HepG2 (cell line): ENCODE data around the gene PKN2. TPM values are rescaled to one million over a fixed set of nuclear protein-coding genes. Genes with fewer than 3 reads are reported as not detected.
A peak's percentile ranks its signal among the peaks of the same experiment; 100 is the strongest.

Experiments used
- ATAC-seq: fragments of 200-7000 bp; cut with Tn5 transposase; 3 replicates; pipeline ENCODE4 v1.9.1; 2020; ENCODE audit warnings: mild to moderate bottlenecking, moderate library complexity
- BruUV-seq: library from RNA; stranded (reverse); fragments of 400-500 nt; replicated peaks from 2 replicates; lab custom pipeline; 2021; lab: Mats Ljungman, UMichigan
- CTCF ChIA-PET: fragments of 300-600 bp; formaldehyde crosslinking; extraction: SDS; loops from one replicate; lab custom pipeline; 2021; ENCODE audit warnings: low total read pairs, inconsistent platforms, low intra/inter-chr PET ratio; lab: Yijun Ruan, JAX
- POLR2A ChIA-PET: fragments of 350-600 bp; sonication (Branson Sonifier 250); formaldehyde crosslinking; loops from one replicate; lab custom pipeline; 2020; ENCODE audit warnings: antibody characterized with exemption, inconsistent platforms; lab: Yijun Ruan, JAX
- DNase-seq: peaks from one replicate; pipeline ENCODE4 v3.0.0-alpha.2; 2015; ENCODE audit warnings: low spot score
- FAIRE-seq: peaks from 3 replicates; lab custom pipeline; 2011; peaks lifted over from hg19 to GRCh38; lab: Jason Lieb, UNC
- H2AFZ ChIP-seq: one replicate; pipeline ENCODE4 v1.6.1; 2011; ENCODE audit warnings: low read length, inconsistent platforms
- H3K27ac ChIP-seq: fragments of 300-600 bp; 3 replicates; pipeline ENCODE4 v1.8.0; 2011; ENCODE audit warnings: mixed run types, mild to moderate bottlenecking, mixed read lengths, low read length, inconsistent platforms; ENCODE audit not compliant: insufficient read depth; ENCODE audit errors: extremely low read length
- H3K27me3 ChIP-seq, 2 experiments: fragments of 200-600 bp in 1 of 2; 2 replicates in 1 of 2; 3 replicates in 1 of 2; pipeline versions ENCODE4 v1.6.0 to v1.8.0; 2011; ENCODE audit warnings: low read length in 2 of 2, mild to moderate bottlenecking in 2 of 2, moderate library complexity in 2 of 2, inconsistent platforms in 1 of 2; ENCODE audit not compliant: insufficient read depth in 2 of 2, control insufficient read depth in 1 of 2
- H3K36me3 ChIP-seq, 2 experiments: fragments of 200-600 bp in 1 of 2; replicated peaks in 1 of 2; 2 replicates in 1 of 2; 3 replicates in 1 of 2; pipeline versions ENCODE4 v1.5.1 to v1.8.0; 2011; ENCODE audit warnings: low read length in 2 of 2, inconsistent platforms in 1 of 2; ENCODE audit not compliant: insufficient read depth in 2 of 2, control insufficient read depth in 1 of 2
- H3K4me1 ChIP-seq: 2 replicates; pipeline ENCODE4 v1.5.1; 2012; ENCODE audit warnings: low read length, inconsistent platforms; ENCODE audit not compliant: insufficient read depth
- H3K4me2 ChIP-seq: 2 replicates; pipeline ENCODE4 v1.6.0; 2011; ENCODE audit warnings: low read depth, low read length, inconsistent platforms
- H3K4me3 ChIP-seq, 3 experiments: fragments of 200-600 bp in 1 of 3; sonication (generic), shearing (Covaris generic) in 1 of 3; replicated peaks in 1 of 3; 2 replicates each; pipeline ENCODE4 v1.5.1; 2011 to 2016; ENCODE audit warnings: low read length in 3 of 3, inconsistent platforms in 2 of 3, low read depth in 2 of 3, mild to moderate bottlenecking in 2 of 3, control low read depth in 1 of 3, mixed read lengths in 1 of 3; ENCODE audit not compliant: insufficient read depth in 1 of 3
- H3K79me2 ChIP-seq: one replicate; pipeline ENCODE4 v1.6.1; 2011; ENCODE audit warnings: low read length, inconsistent platforms; ENCODE audit not compliant: insufficient read depth
- H3K9ac ChIP-seq: 2 replicates; pipeline ENCODE4 v1.6.0; 2011; ENCODE audit warnings: mild to moderate bottlenecking, low read depth, low read length, inconsistent platforms; ENCODE audit not compliant: insufficient read depth
- H3K9me3 ChIP-seq: 2 replicates; pipeline ENCODE4 v1.5.1; 2012; ENCODE audit warnings: mild to moderate bottlenecking, low read length
- H4K20me1 ChIP-seq: 2 replicates; pipeline ENCODE4 v1.6.0; 2011; ENCODE audit warnings: inconsistent platforms, mild to moderate bottlenecking, low read length, moderate library complexity; ENCODE audit not compliant: insufficient read depth
- FOSL1 ChIP-seq: sonication (generic); formaldehyde crosslinking; IDR thresholded peaks from 2 replicates; pipeline ENCODE4 v1.9.0; 2021; ENCODE audit warnings: missing genetic modification reagents, borderline replicate concordance
- FOSL2 ChIP-seq: sonication (generic); formaldehyde crosslinking; IDR thresholded peaks from 2 replicates; pipeline ENCODE4 v1.4.0; 2020; ENCODE audit warnings: missing genetic modification reagents
- FOXP1 ChIP-seq, 2 experiments: fragments of 450-650 bp in 1 of 2; IDR thresholded peaks; 2 replicates each; pipeline ENCODE4 v1.6.1; 2017 to 2018; ENCODE audit warnings: antibody characterized with exemption in 1 of 2
- GATAD2A ChIP-seq: IDR thresholded peaks from 2 replicates; pipeline ENCODE4 v1.6.1; 2016
- GLMP ChIP-seq: sonication (generic); formaldehyde crosslinking; IDR thresholded peaks from 2 replicates; pipeline ENCODE4 v1.9.0; 2021; ENCODE audit warnings: missing genetic modification reagents, mild to moderate bottlenecking, borderline replicate concordance
- KDM6A ChIP-seq: IDR thresholded peaks from 2 replicates; pipeline ENCODE4 v1.6.1; 2016; ENCODE audit warnings: low read depth
- MAFK ChIP-seq, 2 experiments: IDR thresholded peaks in 1 of 2; conservative IDR thresholded peaks in 1 of 2; 2 replicates each; pipeline ENCODE4 v1.6.1; 2011; ENCODE audit warnings: improper control_type of control experiment in 2 of 2, low read length in 2 of 2
- PAXIP1 ChIP-seq: sonication (generic); formaldehyde crosslinking; conservative IDR thresholded peaks from 2 replicates; pipeline ENCODE4 v1.4.0; 2020; ENCODE audit warnings: mild to moderate bottlenecking, missing genetic modification reagents, moderate library complexity
- PCBP1 ChIP-seq: fragments of 200-400 bp; formaldehyde crosslinking; IDR thresholded peaks from 2 replicates; pipeline ENCODE4 v1.6.1; 2017; ENCODE audit warnings: mild to moderate bottlenecking, low read depth, low read length, borderline replicate concordance
- SOX6 ChIP-seq, 2 experiments: fragments of 450-650 bp in 1 of 2; sonication (generic) in 1 of 2; formaldehyde crosslinking in 1 of 2; IDR thresholded peaks; 2 replicates each; pipeline versions ENCODE4 v1.4.0 to v1.6.1; 2017 to 2020; ENCODE audit warnings: antibody characterized with exemption in 1 of 2, mild to moderate bottlenecking in 1 of 2, missing genetic modification reagents in 1 of 2
- TAF1 ChIP-seq: sonication (generic); formaldehyde crosslinking; IDR thresholded peaks from 2 replicates; pipeline ENCODE4 v1.4.0; 2020; ENCODE audit warnings: missing genetic modification reagents
- ZEB1 ChIP-seq: IDR thresholded peaks from 2 replicates; pipeline ENCODE4 v1.6.1; 2012; ENCODE audit warnings: mild to moderate bottlenecking, low read depth, inconsistent platforms; ENCODE audit not compliant: insufficient replicate concordance
- ZNF256 ChIP-seq: sonication (generic); formaldehyde crosslinking; conservative IDR thresholded peaks from 2 replicates; pipeline ENCODE4 v1.4.0; 2020; ENCODE audit warnings: missing genetic modification reagents
- ZNF543 ChIP-seq: sonication (generic); formaldehyde crosslinking; IDR thresholded peaks from 2 replicates; pipeline ENCODE4 v1.4.0; 2020; ENCODE audit warnings: mild to moderate bottlenecking, missing genetic modification reagents
- ZNF879 ChIP-seq: sonication (generic); formaldehyde crosslinking; IDR thresholded peaks from 2 replicates; pipeline ENCODE4 v1.8.1; 2023; ENCODE audit warnings: missing genetic modification reagents
- WGBS: methylation state at CpG from one replicate; pipeline ENCODE4 v1.1.6; 2017; ENCODE audit warnings: low lambda C conversion rate; 5-methylcytosine and 5-hydroxymethylcytosine counted together
- in situ Hi-C: cut with HindIII; loops from 2 replicates; pipeline ENCODE4 v1.10.0; 2017; ENCODE audit warnings: low pct_unique_long_range_greater_than_20kb; ENCODE audit not compliant: extremely low pct_ligation_motif_present
- intact Hi-C: fragments of 100-400 bp; cut with micrococcal nuclease; formaldehyde crosslinking; loops from one replicate; pipeline ENCODE4 v1.10.0; 2022; ENCODE audit not compliant: unreplicated experiment
- polyA plus RNA-seq, 8 experiments: library from polyadenylated mRNA; depleted of rRNA in 3 of 8; stranded (reverse) in 7 of 8; unstranded in 1 of 8; fragments of >200 nt; fragmentation: Illumina TruSeq in 4 of 8; extraction: Trizol in 4 of 8; gene quantifications; 2 replicates each; pipeline versions ENCODE4 v1.2.1 to v1.2.3, GENCODE V29; 2011 to 2016; ENCODE audit warnings: low read depth in 4 of 8, missing spikeins in 1 of 8, mixed read lengths in 1 of 8; ENCODE audit not compliant: insufficient read depth in 1 of 8
- total RNA-seq, 5 experiments: library from RNA; depleted of rRNA; stranded (reverse); fragments of >200 nt; fragmentation: Illumina TruSeq; extraction: Trizol; gene quantifications; 2 replicates each; pipeline ENCODE4 v1.2.3, GENCODE V29; 2016; ENCODE audit warnings: low read depth in 1 of 5

Gene PKN2
- total and polyA plus RNA-seq, 2 of the 13 experiments (the other 11 are each of a cell fraction or from before 2014, with no cell fraction given): 17.0 to 29.4 TPM

GRCh38 chr1:88697503-88697902 lies 13.4 kb downstream of the PKN2 start (continued):
- TF ChIP-seq GLMP (CRISPR knock-in tag) (no peak), TAF1 (no peak), ZNF256 (CRISPR knock-in tag) (no peak), PCBP1 (no peak), ZNF879 (CRISPR knock-in tag) (no peak), ZNF543 (CRISPR knock-in tag) (no peak)

- POLR2A ChIA-PET: interaction anchor here (1.7 kb wide), 1 partner anchor 14 kb away, joined by 7 read pairs; the partner anchor contains the start of gene PKN2
- peaks cover 0 to 11% of the 10 kb centered on the region in 2 experiments; a peak in 3 of 5 replicates for H3K36me3 ChIP-seq
- H3K4me3 ChIP-seq: no peak overlapping the region
- no TSS peak for BruUV-seq
- no peak overlapping the region for H2AFZ ChIP-seq
- ATAC-seq: no peak
- H3K9ac ChIP-seq: no peak overlapping the region
- intact Hi-C loops: no loop called here
- H4K20me1 ChIP-seq: peaks cover 9% of the 10 kb centered on the region; the same call in 1 of the 2 replicates
- H3K27ac ChIP-seq: no peak overlapping the region
- no peak for FAIRE-seq
- in situ Hi-C loops: no loop called here
- WGBS: 56% methylated on average over 2 of the region's 2 CpGs
- no peaks in the 10 kb centered on the region for H3K27me3 ChIP-seq
- TF ChIP-seq MAFK (conservative IDR thresholded peaks at IDR 0.05 in 1 of 2, IDR thresholded peaks at IDR 0.05 in 1 of 2; ENCODE audit: low read length in 2 of 2): no peak
- TF ChIP-seq FOSL2 (CRISPR knock-in tag): peak; percentile 63; the same call in 1 of the 2 replicates
- TF ChIP-seq GATAD2A (CRISPR knock-in tag): peak; percentile 32
- TF ChIP-seq FOXP1 (IDR thresholded peaks at IDR 0.05): no peak
- peak; percentile 46; the same call in 1 of the 2 replicates for TF ChIP-seq FOXP1 (CRISPR knock-in tag; IDR thresholded peaks at IDR 0.05)
- 0 out of 2 replicates have a peak, but pooled peaks have one; percentile 13 for TF ChIP-seq PAXIP1 (CRISPR knock-in tag)
- TF ChIP-seq SOX6 (IDR thresholded peaks at IDR 0.05): no peak
- no peak for TF ChIP-seq SOX6 (CRISPR knock-in tag; IDR thresholded peaks at IDR 0.05)
- TF ChIP-seq FOSL1 (CRISPR knock-in tag): peak; percentile 57; the same call in 1 of the 2 replicates
- no peak for TF ChIP-seq KDM6A (CRISPR knock-in tag)
- TF ChIP-seq ZEB1: no peak
- DNase-seq: no peak
- H3K79me2 ChIP-seq: peaks cover 82% of the 10 kb centered on the region
- peaks cover 42% of the 10 kb centered on the region for H3K4me1 ChIP-seq
- H3K4me2 ChIP-seq: no peak overlapping the region
- H3K9me3 ChIP-seq: no peaks in the 10 kb centered on the region
- CTCF ChIA-PET: no interaction called here
Measured at GRCh38 chr1:88698140-88698539, 14.1 kb downstream of the PKN2 start.
